Measurements from ENCODE around the gene LIMA1. TPM values are rescaled to one million over a fixed set of nuclear protein-coding genes. Genes with fewer than 3 reads are reported as not detected.

LIMA1 gene
- total RNA-seq, 2 experiments from 2014 or later = 4.6 to 5.1 TPM

DNA sequence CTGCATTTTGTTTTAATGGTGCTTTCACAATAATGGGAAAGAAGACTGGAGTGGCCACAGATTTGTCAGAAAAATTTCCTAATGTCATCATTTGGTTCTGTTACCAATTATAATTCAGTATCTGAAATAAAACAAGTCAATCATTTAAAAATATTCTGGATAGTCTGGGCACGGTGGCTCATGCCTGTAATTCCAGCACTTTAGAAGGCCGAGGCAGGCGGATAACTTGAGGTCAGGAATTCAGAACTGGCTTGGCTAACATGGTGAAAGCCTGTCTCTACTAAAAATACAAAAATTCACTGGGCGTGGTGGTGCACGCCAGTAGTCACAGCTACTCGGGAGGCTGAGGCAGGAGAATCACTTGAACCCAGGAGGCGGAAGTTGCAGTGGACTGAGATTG, 4.0 kb upstream of the LIMA1 start:
- H3K4me3 Mint-ChIP-seq = no peak overlapping the region
- ATAC-seq (ENCODE audit: poor library complexity) = no peak

DNA sequence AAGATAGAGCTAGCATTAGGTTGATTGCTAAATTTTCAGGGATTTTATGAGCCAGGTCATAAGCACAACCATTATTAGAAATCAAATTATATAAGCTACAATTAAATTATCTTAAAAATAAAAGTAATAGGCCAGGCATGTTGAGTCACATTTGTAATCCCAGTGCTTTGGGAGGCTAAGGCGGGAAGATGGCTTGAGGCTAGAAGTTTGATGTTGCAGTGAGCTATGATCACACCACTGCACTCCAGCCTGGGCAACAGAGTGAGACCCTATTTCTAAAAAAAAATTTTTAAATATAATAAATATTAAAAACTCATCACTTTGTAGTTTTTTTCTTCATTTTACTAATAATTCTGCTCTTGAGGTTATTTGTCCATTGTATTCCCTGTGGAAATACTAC, 1.9 kb upstream of the LIMA1 start:
- H3K36me3 ChIP-seq (ENCODE audit: insufficient read depth, low read length) = no peaks in the 10 kb centered on the region
- Mint-ChIP-seq H3K4me3 (peak overlapping the region; percentile 38), H3K9me3 (no peaks in the 10 kb centered on the region), H3K36me3 (ENCODE audit: low read depth) (no peaks in the 10 kb centered on the region), H3K27ac (no peak overlapping the region), H3K4me1 (ENCODE audit: low read depth) (peaks cover 26% of the 10 kb centered on the region), H3K27me3 (no peaks in the 10 kb centered on the region)
- POLR2A ChIA-PET = interaction anchor here (0.6 to 3.0 kb wide), 2 partner anchors 74 to 267 kb away, joined by 3 to 15 read pairs; no protein-coding TSS in a partner anchor
- CTCF ChIA-PET = interaction anchor here (1.8 kb wide), 1 partner anchor 173 kb away, joined by 4 read pairs; the partner anchor contains the start of gene COX14
- ATAC-seq (ENCODE audit: poor library complexity) (no peak), DNase-seq (no peak)
- peaks cover 22% of the 10 kb centered on the region for H3K4me1 ChIP-seq (ENCODE audit: insufficient read depth, low read length)
- TF ChIP-seq, protein P1, sequence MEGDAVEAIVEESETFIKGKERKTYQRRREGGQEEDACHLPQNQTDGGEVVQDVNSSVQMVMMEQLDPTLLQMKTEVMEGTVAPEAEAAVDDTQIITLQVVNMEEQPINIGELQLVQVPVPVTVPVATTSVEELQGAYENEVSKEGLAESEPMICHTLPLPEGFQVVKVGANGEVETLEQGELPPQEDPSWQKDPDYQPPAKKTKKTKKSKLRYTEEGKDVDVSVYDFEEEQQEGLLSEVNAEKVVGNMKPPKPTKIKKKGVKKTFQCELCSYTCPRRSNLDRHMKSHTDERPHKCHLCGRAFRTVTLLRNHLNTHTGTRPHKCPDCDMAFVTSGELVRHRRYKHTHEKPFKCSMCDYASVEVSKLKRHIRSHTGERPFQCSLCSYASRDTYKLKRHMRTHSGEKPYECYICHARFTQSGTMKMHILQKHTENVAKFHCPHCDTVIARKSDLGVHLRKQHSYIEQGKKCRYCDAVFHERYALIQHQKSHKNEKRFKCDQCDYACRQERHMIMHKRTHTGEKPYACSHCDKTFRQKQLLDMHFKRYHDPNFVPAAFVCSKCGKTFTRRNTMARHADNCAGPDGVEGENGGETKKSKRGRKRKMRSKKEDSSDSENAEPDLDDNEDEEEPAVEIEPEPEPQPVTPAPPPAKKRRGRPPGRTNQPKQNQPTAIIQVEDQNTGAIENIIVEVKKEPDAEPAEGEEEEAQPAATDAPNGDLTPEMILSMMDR (IDR thresholded peaks at IDR 0.05) = no peak
- H3K27me3 ChIP-seq (ENCODE audit: control insufficient read depth in 1 of 2, insufficient read depth in 2 of 2, low read length in 2 of 2) = no peaks in the 10 kb centered on the region
- no peaks in the 10 kb centered on the region for H3K9me3 ChIP-seq (ENCODE audit: control insufficient read depth in 1 of 2, insufficient read depth in 1 of 2, low read length in 2 of 2)
- H3K27ac ChIP-seq (ENCODE audit: low read depth in 1 of 2, low read length in 2 of 2) = no peak overlapping the region
- H3K4me3 ChIP-seq (ENCODE audit: low read length) = no peak overlapping the region
- intact Hi-C loops (cut with DNase I, micrococcal nuclease) = loop anchor here in 1 of 2 experiments (10.0 kb wide), 5 partner anchors 170 to 660 kb away; partner anchors contain the start of genes ATF1, COX14, PRPF40B and RACGAP1

More for the DNA sequence above, 4.0 kb upstream of the LIMA1 start:
- intact Hi-C loops (cut with DNase I, micrococcal nuclease) = loop anchor here in 1 of 2 experiments (10.0 kb wide), 5 partner anchors 172 to 662 kb away; partner anchors contain the start of genes ATF1, COX14, PRPF40B and RACGAP1
- Mint-ChIP-seq H3K4me1 (ENCODE audit: low read depth) (peaks cover 26% of the 10 kb centered on the region), H3K27ac (no peak overlapping the region), H3K36me3 (ENCODE audit: low read depth) (peaks cover 6% of the 10 kb centered on the region), H3K27me3 (no peaks in the 10 kb centered on the region), H3K9me3 (no peaks in the 10 kb centered on the region)
- H3K36me3 ChIP-seq (ENCODE audit: insufficient read depth, low read length) = no peaks in the 10 kb centered on the region
- no peaks in the 10 kb centered on the region for H3K27me3 ChIP-seq (ENCODE audit: control insufficient read depth in 1 of 2, insufficient read depth in 2 of 2, low read length in 2 of 2)
- CTCF ChIA-PET = no interaction called here
- peaks cover 22% of the 10 kb centered on the region for H3K4me1 ChIP-seq (ENCODE audit: insufficient read depth, low read length)
- TF ChIP-seq, protein P1 (IDR thresholded peaks at IDR 0.05) = no peak
- no peak for DNase-seq
- H3K4me3 ChIP-seq (ENCODE audit: low read length) = no peak overlapping the region
- H3K27ac ChIP-seq (ENCODE audit: low read depth in 1 of 2, low read length in 2 of 2) = no peak overlapping the region
- no peaks in the 10 kb centered on the region for H3K9me3 ChIP-seq (ENCODE audit: control insufficient read depth in 1 of 2, insufficient read depth in 1 of 2, low read length in 2 of 2)
- POLR2A ChIA-PET = interaction anchor here (1.7 kb wide), 1 partner anchor 175 kb away, joined by 3 read pairs; the partner anchor contains the start of gene COX14

DNA sequence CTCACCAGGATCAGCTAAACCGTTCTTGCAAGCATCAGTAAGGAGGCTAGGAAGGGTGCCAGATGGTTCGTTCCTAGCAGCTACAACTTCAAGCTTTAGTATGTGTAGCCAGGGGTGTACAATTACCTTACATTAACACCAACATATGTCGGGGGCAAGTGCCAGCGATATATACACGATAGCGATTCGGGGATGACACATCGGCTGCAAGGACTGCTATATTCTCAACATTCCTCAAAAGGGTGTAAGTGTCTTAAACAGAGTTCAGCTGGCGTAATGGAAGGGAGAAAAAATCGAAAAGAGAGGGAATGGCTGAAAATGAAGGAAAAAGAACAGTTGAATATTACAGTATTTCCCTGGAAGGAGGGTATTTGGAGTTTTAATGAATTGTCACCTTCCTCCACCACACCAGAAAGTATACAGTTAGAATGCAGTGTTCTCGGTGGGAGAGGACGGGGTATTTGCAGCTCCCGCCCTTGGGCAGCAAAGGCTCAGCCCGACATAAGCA, 545 bp downstream of the LIMA1 start:
- ATAC-seq (ENCODE audit: poor library complexity) (no peak), DNase-seq (peak in 2 of 14 experiments; percentile 9 to 17)
- Mint-ChIP-seq H3K36me3 (ENCODE audit: low read depth) (no peaks in the 10 kb centered on the region), H3K9me3 (no peaks in the 10 kb centered on the region), H3K27ac (peak overlapping the region; percentile 86), H3K4me1 (ENCODE audit: low read depth) (peaks cover 26% of the 10 kb centered on the region), H3K27me3 (no peaks in the 10 kb centered on the region), H3K4me3 (peak overlapping the region; percentile 94)
- ChIA-PET POLR2A (interaction anchor here (1.1 to 3.0 kb wide), 8 partner anchors 9 to 198 kb away, joined by 3 to 21 read pairs (median 12); partner anchors contain the start of genes COX14 and SMARCD1), CTCF (interaction anchor here (0.6 to 1.1 kb wide), 2 partner anchors 9 to 123 kb away, joined by 3 to 4 read pairs; no protein-coding TSS in a partner anchor)
- Histone ChIP-seq H3K4me3 (ENCODE audit: low read length) (peak overlapping the region; percentile 78), H3K4me1 (ENCODE audit: insufficient read depth, low read length) (peaks cover 22% of the 10 kb centered on the region), H3K36me3 (ENCODE audit: insufficient read depth, low read length) (no peaks in the 10 kb centered on the region), H3K9me3 (ENCODE audit: control insufficient read depth in 1 of 2, insufficient read depth in 1 of 2, low read length in 2 of 2) (no peaks in the 10 kb centered on the region), H3K27ac (ENCODE audit: low read depth in 1 of 2, low read length in 2 of 2) (peak overlapping the region in 1 of 2 donors; percentile 19), H3K27me3 (ENCODE audit: control insufficient read depth in 1 of 2, insufficient read depth in 2 of 2, low read length in 2 of 2) (no peaks in the 10 kb centered on the region)
- TF ChIP-seq, protein P1 (IDR thresholded peaks at IDR 0.05) = no peak
- intact Hi-C loops (cut with DNase I, micrococcal nuclease) = loop anchor here (2.0 to 10.0 kb wide), 8 partner anchors 60 to 1670 kb away; partner anchors contain the start of genes ACVR1B (in 1 of the 2), ATF1 (in 1 of the 2), COX14 (in 1 of the 2) and LARP4 (in 1 of the 2)
